Loucy (cell line): Measurements from ENCODE around the gene GJB3.

Experiments
- CTCF ChIP-seq: fragments of 200-600 bp; sonication (generic); conservative IDR thresholded peaks from 2 replicates; pipeline ENCODE4 v1.5.1; 2014; ENCODE audit warnings: mild to moderate bottlenecking, antibody characterized with exemption, low read length
- EZH2phosphoT487 ChIP-seq: fragments of 200-600 bp; IDR thresholded peaks from 2 replicates; pipeline ENCODE4 v1.6.1; 2018; ENCODE audit warnings: antibody characterized with exemption, mild to moderate bottlenecking, moderate library complexity, borderline replicate concordance

GRCh38 chr1:34781844-34782391, 904 bp downstream of the GJB3 start:
- TF ChIP-seq CTCF = no peak
- no peak for TF ChIP-seq EZH2phosphoT487
